Nephron (organoid): ENCODE measurements around the gene TGM2.
A peak's percentile ranks its signal among the peaks of the same experiment; 100 is the strongest.

Experiments
- H3K27ac Mint-ChIP-seq, 3 experiments: 2 replicates each; pipeline ENCODE4 v1.8.0; 2020; ENCODE audit warnings: mixed read lengths in 3 of 3, mild to moderate bottlenecking in 2 of 3, moderate library complexity in 1 of 3
- H3K27me3 Mint-ChIP-seq: 2 replicates; pipeline ENCODE4 v1.8.0; 2021; ENCODE audit warnings: low read depth, mild to moderate bottlenecking, moderate library complexity, mixed read lengths
- H3K36me3 Mint-ChIP-seq: 2 replicates; pipeline ENCODE4 v1.8.0; 2020; ENCODE audit warnings: low read depth, mixed read lengths
- H3K4me1 Mint-ChIP-seq: 2 replicates; pipeline ENCODE4 v1.8.0; 2020; ENCODE audit warnings: mixed read lengths
- H3K4me3 Mint-ChIP-seq, 3 experiments: 2 replicates each; pipeline ENCODE4 v1.8.0; 2020; ENCODE audit warnings: mild to moderate bottlenecking in 3 of 3, mixed read lengths in 3 of 3, moderate library complexity in 2 of 3
- H3K9me3 Mint-ChIP-seq: 2 replicates; pipeline ENCODE4 v1.8.0; 2020; ENCODE audit warnings: mixed read lengths
- TF ChIP-seq, protein P1 (sequence below), 3 experiments: fragments of 200-600 bp; sonication (generic); IDR thresholded peaks; one replicate each; pipeline ENCODE4 v1.5.0; 2021; ENCODE audit warnings: antibody characterized with exemption in 3 of 3; ENCODE audit not compliant: unreplicated experiment in 3 of 3

TGM2 gene

GRCh38 chr20:38143238-38143645 is 21.8 kb downstream of the TGM2 start:
- H3K27me3 Mint-ChIP-seq, result no peaks in the 10 kb centered on the region
- peaks cover 4% of the 10 kb centered on the region for H3K36me3 Mint-ChIP-seq
- TF ChIP-seq, protein P1, sequence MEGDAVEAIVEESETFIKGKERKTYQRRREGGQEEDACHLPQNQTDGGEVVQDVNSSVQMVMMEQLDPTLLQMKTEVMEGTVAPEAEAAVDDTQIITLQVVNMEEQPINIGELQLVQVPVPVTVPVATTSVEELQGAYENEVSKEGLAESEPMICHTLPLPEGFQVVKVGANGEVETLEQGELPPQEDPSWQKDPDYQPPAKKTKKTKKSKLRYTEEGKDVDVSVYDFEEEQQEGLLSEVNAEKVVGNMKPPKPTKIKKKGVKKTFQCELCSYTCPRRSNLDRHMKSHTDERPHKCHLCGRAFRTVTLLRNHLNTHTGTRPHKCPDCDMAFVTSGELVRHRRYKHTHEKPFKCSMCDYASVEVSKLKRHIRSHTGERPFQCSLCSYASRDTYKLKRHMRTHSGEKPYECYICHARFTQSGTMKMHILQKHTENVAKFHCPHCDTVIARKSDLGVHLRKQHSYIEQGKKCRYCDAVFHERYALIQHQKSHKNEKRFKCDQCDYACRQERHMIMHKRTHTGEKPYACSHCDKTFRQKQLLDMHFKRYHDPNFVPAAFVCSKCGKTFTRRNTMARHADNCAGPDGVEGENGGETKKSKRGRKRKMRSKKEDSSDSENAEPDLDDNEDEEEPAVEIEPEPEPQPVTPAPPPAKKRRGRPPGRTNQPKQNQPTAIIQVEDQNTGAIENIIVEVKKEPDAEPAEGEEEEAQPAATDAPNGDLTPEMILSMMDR (IDR thresholded peaks at IDR 0.05; ENCODE audit: unreplicated experiment in 3 of 3), result no peak
- H3K9me3 Mint-ChIP-seq, result no peaks in the 10 kb centered on the region
- H3K27ac Mint-ChIP-seq, result peak overlapping the region; percentile 70 to 85 (median 75)
- no peak overlapping the region for H3K4me3 Mint-ChIP-seq
- H3K4me1 Mint-ChIP-seq, result peaks cover 56% of the 10 kb centered on the region

- no peaks in the 10 kb centered on the region for H3K9me3 Mint-ChIP-seq
- H3K4me1 Mint-ChIP-seq, result peaks cover 51% of the 10 kb centered on the region
- no peak overlapping the region for H3K4me3 Mint-ChIP-seq
- TF ChIP-seq, protein P1 (IDR thresholded peaks at IDR 0.05; ENCODE audit: unreplicated experiment in 3 of 3), result no peak
- peaks cover 4% of the 10 kb centered on the region for H3K36me3 Mint-ChIP-seq
- peak overlapping the region in 2 of 3 experiments; percentile 25 to 86 for H3K27ac Mint-ChIP-seq
- H3K27me3 Mint-ChIP-seq, result no peaks in the 10 kb centered on the region
Measured at GRCh38 chr20:38141889-38142494, 23.1 kb downstream of the TGM2 start.

- TF ChIP-seq, protein P1 (IDR thresholded peaks at IDR 0.05; ENCODE audit: unreplicated experiment in 3 of 3), result no peak
- Mint-ChIP-seq H3K4me1 (peaks cover 51% of the 10 kb centered on the region), H3K4me3 (no peak overlapping the region), H3K27ac (peak overlapping the region; percentile 25 to 86 (median 57)), H3K27me3 (no peaks in the 10 kb centered on the region), H3K9me3 (no peaks in the 10 kb centered on the region), H3K36me3 (peaks cover 4% of the 10 kb centered on the region)
Measured at GRCh38 chr20:38141204-38141888, 23.7 kb downstream of the TGM2 start.

DNA sequence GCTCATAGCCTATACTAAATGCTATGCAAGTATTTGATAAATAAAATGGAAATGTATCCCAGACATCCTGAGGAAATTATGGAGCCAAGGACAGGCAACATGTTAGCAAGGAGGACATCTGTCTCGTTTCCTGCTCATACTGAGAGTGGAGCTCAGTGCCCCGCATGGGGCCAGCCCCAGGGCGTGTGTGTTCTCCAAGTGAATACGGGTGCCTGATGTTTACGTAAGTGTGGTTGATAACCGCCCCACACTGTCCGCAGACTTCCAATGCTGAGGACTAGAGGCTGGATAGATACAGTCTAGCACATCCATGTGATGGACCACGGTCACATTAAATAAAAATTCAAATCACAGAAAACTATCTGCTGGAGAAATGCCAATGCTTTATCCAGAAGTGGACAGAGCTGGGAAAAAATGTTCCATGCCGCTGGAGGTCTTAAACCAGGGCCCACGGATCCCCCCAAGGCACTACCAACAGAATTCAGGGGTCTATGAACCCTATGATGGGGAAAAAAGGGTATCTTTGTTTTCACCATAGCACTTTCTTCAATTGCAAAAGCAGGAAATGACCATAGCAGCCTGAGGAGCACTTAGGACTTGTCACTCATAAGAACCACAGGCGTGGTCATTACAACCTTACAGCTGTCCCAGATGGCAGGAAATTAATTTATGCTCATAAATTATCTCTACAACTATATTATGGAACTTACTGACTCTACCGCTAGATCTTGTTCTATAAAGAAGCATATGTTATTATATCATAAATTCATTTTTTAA is 24.9 kb downstream of the TGM2 start:
- Mint-ChIP-seq H3K4me1 (peaks cover 49% of the 10 kb centered on the region), H3K9me3 (no peaks in the 10 kb centered on the region), H3K27ac (peak overlapping the region in 2 of 3 experiments; percentile 66 to 74), H3K4me3 (no peak overlapping the region), H3K36me3 (peaks cover 4% of the 10 kb centered on the region), H3K27me3 (no peaks in the 10 kb centered on the region)
- TF ChIP-seq, protein P1 (IDR thresholded peaks at IDR 0.05; ENCODE audit: unreplicated experiment in 3 of 3), result no peak

GRCh38 chr20:38139156-38139912 is 25.7 kb downstream of the TGM2 start:
- Mint-ChIP-seq H3K36me3 (peaks cover 4% of the 10 kb centered on the region), H3K27me3 (no peaks in the 10 kb centered on the region)

More at GRCh38 chr20:38139156-38139912, 25.7 kb downstream of the TGM2 start:
- Mint-ChIP-seq H3K9me3 (no peaks in the 10 kb centered on the region), H3K27ac (peak overlapping the region in 1 of 3 experiments; percentile 78), H3K4me3 (no peak overlapping the region), H3K4me1 (peaks cover 49% of the 10 kb centered on the region)
- TF ChIP-seq, protein P1 (IDR thresholded peaks at IDR 0.05; ENCODE audit: unreplicated experiment in 3 of 3), result no peak
